SJCRH30 (cell line): Measurements from ENCODE around the gene USP34. TPM values are rescaled to one million over a fixed set of nuclear protein-coding genes. Genes with fewer than 3 reads are reported as not detected.

Experiments
- DNase-seq, 2 experiments: peaks; one replicate each; pipeline ENCODE4 v3.0.0-alpha.2; 2015 to 2020
- H3K27ac ChIP-seq: fragments of 250-450 bp; sonication (Bioruptor Pico); 2 replicates; pipeline ENCODE4 v1.5.1; 2020; ENCODE audit warnings: mild to moderate bottlenecking, moderate library complexity
- H3K27me3 ChIP-seq: fragments of 250-450 bp; sonication (Bioruptor Pico); 2 replicates; pipeline ENCODE4 v1.5.1; 2020; ENCODE audit warnings: mild to moderate bottlenecking, moderate library complexity
- H3K36me3 ChIP-seq: fragments of 250-450 bp; sonication (Bioruptor Pico); 2 replicates; pipeline ENCODE4 v1.5.1; 2020; ENCODE audit warnings: mild to moderate bottlenecking, moderate library complexity
- H3K4me1 ChIP-seq: fragments of 250-450 bp; sonication (Bioruptor Pico); 2 replicates; pipeline ENCODE4 v1.5.1; 2020; ENCODE audit warnings: mild to moderate bottlenecking, moderate library complexity
- H3K4me3 ChIP-seq: fragments of 250-450 bp; sonication (Bioruptor Pico); 2 replicates; pipeline ENCODE4 v1.5.1; 2020; ENCODE audit warnings: mild to moderate bottlenecking, moderate library complexity
- H3K9me3 ChIP-seq: fragments of 250-450 bp; sonication (Bioruptor Pico); replicated peaks from 2 replicates; pipeline ENCODE4 v1.5.1; 2020; ENCODE audit warnings: mild to moderate bottlenecking, moderate library complexity
- total RNA-seq: library from RNA; depleted of rRNA; stranded (reverse); fragments of >200 nt; shearing (Covaris generic); gene quantifications from 2 replicates; pipeline ENCODE4 v1.2.3, GENCODE V29; 2014

The USP34 gene
- total RNA-seq, 1 experiment from 2014 or later = 133 TPM

- Histone ChIP-seq H3K36me3 (peaks cover 27% of the 10 kb centered on the region), H3K4me3 (no peak overlapping the region), H3K27ac (no peak overlapping the region), H3K4me1 (peaks cover 12% of the 10 kb centered on the region), H3K9me3 (no peaks in the 10 kb centered on the region), H3K27me3 (no peaks in the 10 kb centered on the region)
- DNase-seq = no peak
Observed at GRCh38 chr2:61257446-61257845, 213.4 kb downstream of the USP34 start.

- no peaks in the 10 kb centered on the region for H3K27me3 ChIP-seq
- peaks cover 32% of the 10 kb centered on the region for H3K36me3 ChIP-seq
- peaks cover 12% of the 10 kb centered on the region for H3K4me1 ChIP-seq
- no peak overlapping the region for H3K27ac ChIP-seq
- peak in 1 of 2 experiments; percentile 37 for DNase-seq
- no peaks in the 10 kb centered on the region for H3K9me3 ChIP-seq
- no peak overlapping the region for H3K4me3 ChIP-seq
Observed at GRCh38 chr2:61255580-61256437, 215.1 kb downstream of the USP34 start.

- Histone ChIP-seq H3K9me3 (no peaks in the 10 kb centered on the region), H3K27me3 (no peaks in the 10 kb centered on the region), H3K4me3 (no peak overlapping the region), H3K36me3 (peaks cover 39% of the 10 kb centered on the region), H3K27ac (no peak overlapping the region), H3K4me1 (peaks cover 12% of the 10 kb centered on the region)
- no peak for DNase-seq
Observed at GRCh38 chr2:61254536-61254935, 216.4 kb downstream of the USP34 start.

DNA sequence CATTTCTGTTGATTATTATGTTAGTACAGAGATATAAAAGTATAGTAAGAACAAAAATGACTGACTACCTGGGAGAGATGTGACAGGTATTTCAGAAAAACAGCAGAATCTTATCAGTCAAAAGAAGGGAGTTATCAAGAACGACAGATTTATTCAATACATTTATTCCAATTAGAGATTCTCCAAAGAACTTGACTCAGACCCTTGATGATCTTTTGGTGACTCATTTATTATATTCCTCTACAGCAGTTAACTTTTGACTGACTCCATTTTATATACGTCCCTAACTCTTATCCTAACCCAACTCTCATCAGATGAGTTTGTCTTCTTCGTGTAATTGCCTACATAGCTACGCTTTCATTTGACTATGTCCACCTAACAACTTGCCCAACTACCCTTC lies 217.8 kb downstream of the USP34 start:
- Histone ChIP-seq H3K4me1 (peaks cover 12% of the 10 kb centered on the region), H3K27ac (no peak overlapping the region), H3K9me3 (no peaks in the 10 kb centered on the region), H3K36me3 (peaks cover 45% of the 10 kb centered on the region), H3K4me3 (no peak overlapping the region), H3K27me3 (no peaks in the 10 kb centered on the region)
- no peak for DNase-seq

DNA sequence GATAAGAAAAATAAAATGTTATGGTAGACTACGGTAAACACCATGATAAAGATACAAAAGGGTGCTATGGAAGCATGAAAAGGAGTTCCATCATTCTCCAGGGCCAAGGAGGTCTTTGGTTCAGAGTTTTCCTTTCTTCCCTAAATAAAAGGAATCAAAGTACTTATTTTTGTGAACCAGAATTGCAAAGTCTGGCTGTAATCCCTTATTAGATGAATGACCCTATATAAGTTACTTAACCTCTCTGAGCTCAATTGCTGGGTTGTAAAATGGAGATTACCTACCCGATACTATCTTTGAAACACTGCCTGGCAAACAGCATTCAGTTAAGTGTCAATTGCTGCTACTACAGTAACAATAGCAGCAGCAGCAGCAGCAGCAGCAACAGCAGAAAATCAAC lies 218.9 kb downstream of the USP34 start:
- H3K27me3 ChIP-seq = no peaks in the 10 kb centered on the region
- H3K36me3 ChIP-seq = peaks cover 52% of the 10 kb centered on the region

DNA sequence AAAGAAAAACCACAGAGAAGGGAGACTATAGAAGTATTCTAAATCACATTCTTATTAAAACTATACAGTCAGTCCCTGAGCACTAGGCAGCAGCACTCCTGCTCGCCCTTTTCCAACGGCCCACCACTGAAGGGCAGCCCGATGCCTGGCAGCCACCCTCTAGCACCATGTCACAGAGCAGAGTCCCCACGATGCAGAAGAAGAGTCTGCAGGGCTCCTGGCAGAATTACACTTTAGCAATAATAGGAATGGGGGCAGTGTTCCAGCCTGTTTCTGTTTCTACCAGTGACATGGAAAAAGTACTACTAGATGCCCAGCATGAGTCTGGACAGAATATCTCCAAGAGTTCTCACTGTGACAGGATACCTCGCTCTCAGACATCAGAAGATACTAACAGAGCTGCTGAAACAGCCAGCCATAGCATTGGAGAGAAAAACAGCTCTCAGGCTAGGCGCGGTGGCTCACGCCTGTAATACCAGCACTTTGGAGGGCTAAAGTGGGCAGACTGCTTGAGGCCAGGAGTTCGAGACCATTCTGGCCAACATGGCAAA lies 221.3 kb downstream of the USP34 start:
- Histone ChIP-seq H3K4me3 (no peak overlapping the region), H3K27ac (no peak overlapping the region), H3K4me1 (no peaks in the 10 kb centered on the region), H3K36me3 (peaks cover 61% of the 10 kb centered on the region), H3K27me3 (no peaks in the 10 kb centered on the region), H3K9me3 (no peaks in the 10 kb centered on the region)
- no peak for DNase-seq

More for the DNA sequence above, 218.9 kb downstream of the USP34 start:
- no peak overlapping the region for H3K4me3 ChIP-seq
- peaks cover 9% of the 10 kb centered on the region for H3K4me1 ChIP-seq
- no peaks in the 10 kb centered on the region for H3K9me3 ChIP-seq
- DNase-seq = no peak
- no peak overlapping the region for H3K27ac ChIP-seq

DNA sequence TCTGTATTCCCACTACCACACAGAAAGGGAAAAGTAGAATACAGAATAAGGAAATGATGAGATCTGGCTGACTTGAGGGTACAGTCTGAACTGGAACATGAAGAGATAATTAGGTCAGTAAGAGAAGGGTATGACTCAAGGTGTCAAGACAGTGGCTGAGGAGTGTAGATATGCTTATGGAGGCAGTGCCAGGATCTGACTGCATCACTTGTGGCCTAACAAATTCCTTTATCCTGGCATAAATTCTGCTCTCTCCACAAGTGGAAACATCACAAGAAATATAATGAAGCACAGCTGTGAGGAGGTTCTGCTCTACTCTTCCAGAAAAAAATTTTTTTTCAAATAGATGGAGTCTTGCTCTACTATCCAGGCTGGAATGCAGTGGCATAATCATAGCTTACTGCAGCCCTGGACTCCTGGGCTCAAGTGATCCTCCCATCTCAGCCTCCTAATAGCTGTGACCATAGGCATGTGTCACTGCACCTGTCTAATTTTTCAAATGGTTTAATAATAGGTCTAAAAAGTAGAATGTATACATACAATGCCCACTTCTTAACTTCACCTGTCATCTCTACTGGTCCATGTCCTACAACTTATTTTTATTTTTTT lies 223.6 kb downstream of the USP34 start:
- Histone ChIP-seq H3K9me3 (no peaks in the 10 kb centered on the region), H3K27ac (no peak overlapping the region), H3K4me3 (no peak overlapping the region), H3K27me3 (no peaks in the 10 kb centered on the region), H3K4me1 (no peaks in the 10 kb centered on the region), H3K36me3 (peaks cover 66% of the 10 kb centered on the region)
- DNase-seq = peak in 1 of 2 experiments; percentile 13

GRCh38 chr2:61244694-61245093 lies 226.2 kb downstream of the USP34 start:
- H3K27ac ChIP-seq = no peak overlapping the region
- no peaks in the 10 kb centered on the region for H3K4me1 ChIP-seq
- H3K27me3 ChIP-seq = no peaks in the 10 kb centered on the region

GRCh38 chr2:61241266-61241665 lies 229.6 kb downstream of the USP34 start:
- Histone ChIP-seq H3K27ac (no peak overlapping the region), H3K4me1 (no peaks in the 10 kb centered on the region), H3K36me3 (peaks cover 57% of the 10 kb centered on the region), H3K27me3 (no peaks in the 10 kb centered on the region), H3K4me3 (no peak overlapping the region), H3K9me3 (no peaks in the 10 kb centered on the region)
- no peak for DNase-seq

More at GRCh38 chr2:61244694-61245093, 226.2 kb downstream of the USP34 start:
- Histone ChIP-seq H3K9me3 (no peaks in the 10 kb centered on the region), H3K36me3 (peaks cover 74% of the 10 kb centered on the region), H3K4me3 (no peak overlapping the region)
- DNase-seq = no peak

DNA sequence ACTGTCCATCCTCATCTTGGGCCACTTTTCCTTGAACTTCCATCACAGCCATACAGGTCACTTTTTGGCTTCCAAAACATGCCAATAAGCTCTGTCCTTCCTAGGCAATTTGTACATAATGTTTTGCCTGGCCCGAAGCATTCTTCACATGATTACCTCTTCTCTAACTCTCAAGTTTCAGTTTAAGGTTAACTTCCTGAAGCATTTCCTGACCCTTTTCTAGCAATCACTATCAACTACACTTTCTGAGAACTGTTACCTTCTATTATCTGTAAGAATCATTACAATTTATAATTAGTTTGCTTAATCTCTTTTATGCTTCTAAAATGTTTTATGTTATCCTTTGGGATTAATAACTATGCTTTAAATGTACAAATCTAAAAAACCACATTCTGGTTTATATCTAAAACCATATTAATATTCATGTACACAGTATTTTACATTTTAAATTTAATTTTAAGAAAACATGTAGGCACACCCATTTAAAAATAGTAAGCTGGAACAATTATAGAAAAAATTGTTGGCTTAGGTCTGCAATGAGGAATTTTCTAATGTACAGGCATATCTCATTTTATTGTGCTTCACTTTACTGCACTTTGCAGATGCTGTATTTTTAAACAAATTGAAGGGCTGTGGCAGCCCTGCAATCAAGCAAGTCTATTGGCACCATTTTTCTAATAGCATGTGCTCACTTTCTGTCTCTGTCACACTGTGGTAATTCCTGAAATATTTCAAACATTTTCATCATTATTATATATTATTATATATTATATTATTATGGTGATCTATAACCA lies 232.5 kb downstream of the USP34 start:
- no peaks in the 10 kb centered on the region for H3K9me3 ChIP-seq
- no peak overlapping the region for H3K27ac ChIP-seq
- no peaks in the 10 kb centered on the region for H3K27me3 ChIP-seq
- H3K4me3 ChIP-seq = no peak overlapping the region
- H3K36me3 ChIP-seq = peaks cover 33% of the 10 kb centered on the region
- DNase-seq = no peak
- H3K4me1 ChIP-seq = no peaks in the 10 kb centered on the region

- Histone ChIP-seq H3K27me3 (no peaks in the 10 kb centered on the region), H3K4me1 (no peaks in the 10 kb centered on the region), H3K4me3 (no peak overlapping the region), H3K9me3 (no peaks in the 10 kb centered on the region), H3K36me3 (peaks cover 34% of the 10 kb centered on the region), H3K27ac (no peak overlapping the region)
- no peak for DNase-seq
Observed at GRCh38 chr2:61235716-61236115, 235.2 kb downstream of the USP34 start.

DNA sequence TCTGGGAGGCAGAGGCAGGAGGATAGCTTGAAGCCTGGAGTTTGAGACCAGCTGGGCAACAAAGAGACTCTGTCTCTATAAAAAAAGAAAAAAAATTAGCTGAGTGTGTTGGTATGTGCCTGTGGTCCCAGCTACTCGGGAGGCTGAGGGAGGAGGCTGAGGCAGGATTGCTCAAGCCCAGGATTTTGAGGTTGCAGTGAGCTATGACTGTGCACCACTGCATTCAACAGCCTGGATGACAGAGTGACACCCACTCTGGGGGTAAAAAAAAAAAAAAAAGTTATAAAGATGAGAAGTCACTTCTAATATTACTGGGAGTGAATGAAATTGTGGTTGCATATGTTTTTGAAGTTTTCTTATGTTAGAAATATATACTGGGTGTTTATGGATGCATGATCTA lies 237.3 kb downstream of the USP34 start:
- no peak for DNase-seq
- Histone ChIP-seq H3K4me3 (no peak overlapping the region), H3K27me3 (no peaks in the 10 kb centered on the region), H3K36me3 (peaks cover 27% of the 10 kb centered on the region), H3K9me3 (no peaks in the 10 kb centered on the region), H3K4me1 (no peaks in the 10 kb centered on the region), H3K27ac (no peak overlapping the region)

GRCh38 chr2:61229936-61230335 lies 241.0 kb downstream of the USP34 start:
- Histone ChIP-seq H3K27ac (no peak overlapping the region), H3K27me3 (no peaks in the 10 kb centered on the region), H3K4me3 (no peak overlapping the region), H3K4me1 (no peaks in the 10 kb centered on the region), H3K36me3 (peaks cover 52% of the 10 kb centered on the region), H3K9me3 (no peaks in the 10 kb centered on the region)
- no peak for DNase-seq

GRCh38 chr2:61222567-61222966 lies 248.3 kb downstream of the USP34 start:
- peaks cover 48% of the 10 kb centered on the region for H3K36me3 ChIP-seq
- no peaks in the 10 kb centered on the region; the same call in 1 of the 2 replicates for H3K9me3 ChIP-seq
- no peak overlapping the region for H3K4me3 ChIP-seq
- no peaks in the 10 kb centered on the region for H3K27me3 ChIP-seq
- H3K4me1 ChIP-seq = no peaks in the 10 kb centered on the region
- H3K27ac ChIP-seq = no peak overlapping the region
- no peak for DNase-seq

GRCh38 chr2:61221819-61222218 lies 249.1 kb downstream of the USP34 start:
- H3K4me3 ChIP-seq = no peak overlapping the region
- no peaks in the 10 kb centered on the region; the same call in 1 of the 2 replicates for H3K9me3 ChIP-seq
- no peak for DNase-seq
- H3K27me3 ChIP-seq = no peaks in the 10 kb centered on the region
- H3K4me1 ChIP-seq = no peaks in the 10 kb centered on the region
- H3K27ac ChIP-seq = no peak overlapping the region
- H3K36me3 ChIP-seq = peaks cover 46% of the 10 kb centered on the region
